Hematopoietic multipotent progenitor cell (in vitro differentiated cells): ENCODE results near the gene SECISBP2. TPM values are rescaled to one million over a fixed set of nuclear protein-coding genes. Genes with fewer than 3 reads are reported as not detected.

Source experiments
- DNase-seq, 3 donors: peaks; one replicate each; pipeline ENCODE4 v3.0.0-alpha.2; 2011 to 2015; ENCODE audit warnings: low read depth in 2 of 3, low spot score in 2 of 3
- small RNA-seq: library from RNA; depleted of rRNA; stranded (forward); fragments of <200 nt; gene quantifications from one replicate; pipeline ENCODE3, GENCODE V24; 2012
- total RNA-seq: library from RNA; depleted of rRNA; stranded (reverse); fragments of >200 nt; gene quantifications from one replicate; pipeline ENCODE4 v1.2.3, GENCODE V29; 2012

The SECISBP2 gene
- total RNA-seq, 1 donor, result 33.9 TPM

- peak in 1 of 3 donors; percentile 75 for DNase-seq
Observed at GRCh38 chr9:89400403-89401116, 82.3 kb downstream of the SECISBP2 start.

DNA sequence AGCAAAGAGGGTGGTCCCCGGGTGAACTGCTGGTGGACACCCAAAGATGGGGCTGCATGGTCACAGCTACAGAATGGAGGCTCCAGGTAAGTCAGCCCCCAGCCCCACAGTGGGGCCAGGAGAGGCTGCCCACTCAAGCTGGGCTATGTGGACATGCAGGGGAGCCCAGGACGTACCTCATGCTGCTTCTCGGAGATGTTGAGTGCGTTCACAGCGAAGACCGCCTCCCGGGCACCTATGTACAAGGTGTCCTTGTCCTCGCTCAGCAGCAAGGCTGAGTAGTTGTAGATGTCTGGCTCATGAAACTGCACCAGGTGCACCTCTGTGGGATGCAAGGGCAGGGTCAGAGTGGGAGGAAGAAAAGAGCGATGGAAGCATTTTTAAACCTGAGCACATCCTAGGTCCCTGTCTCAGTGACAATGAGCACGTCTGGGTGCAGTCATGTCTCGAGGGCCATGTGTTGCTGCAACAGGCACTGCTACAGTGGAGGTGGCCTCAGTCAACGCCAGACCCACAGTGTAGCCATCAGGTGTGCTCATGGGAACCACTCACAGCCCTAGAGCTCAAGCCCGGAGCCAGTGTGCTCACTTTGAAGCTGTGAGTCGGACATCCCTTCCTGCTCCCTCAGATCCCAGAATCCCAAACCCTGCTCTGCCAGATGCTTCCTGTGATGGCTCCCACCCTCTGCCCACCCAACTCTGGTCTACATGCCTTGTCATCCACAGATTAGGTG is 84.6 kb downstream of the SECISBP2 start:
- no peak for DNase-seq

- DNase-seq, result no peak
Observed at GRCh38 chr9:89404074-89404473, 85.8 kb downstream of the SECISBP2 start.

DNA sequence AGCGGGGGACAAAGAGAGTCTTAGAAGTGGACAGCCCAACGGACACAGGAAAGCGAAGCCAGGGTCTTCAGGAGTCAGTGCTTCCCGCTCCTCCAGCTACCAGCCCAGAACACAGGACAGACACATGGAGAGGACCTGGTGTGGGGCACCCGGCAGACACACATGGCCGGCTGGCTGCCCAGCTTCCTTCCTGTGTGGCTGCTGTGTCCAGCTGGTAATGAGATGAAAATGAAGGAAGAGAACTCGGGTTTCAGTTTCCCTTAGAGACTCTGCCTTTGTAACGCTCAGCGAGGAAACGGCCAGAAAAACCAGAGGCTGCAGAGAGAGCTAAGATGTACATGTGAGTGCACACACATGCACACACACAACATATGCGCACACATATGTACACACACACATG is 87.5 kb downstream of the SECISBP2 start:
- peak in 1 of 3 donors; percentile 57 for DNase-seq

DNA sequence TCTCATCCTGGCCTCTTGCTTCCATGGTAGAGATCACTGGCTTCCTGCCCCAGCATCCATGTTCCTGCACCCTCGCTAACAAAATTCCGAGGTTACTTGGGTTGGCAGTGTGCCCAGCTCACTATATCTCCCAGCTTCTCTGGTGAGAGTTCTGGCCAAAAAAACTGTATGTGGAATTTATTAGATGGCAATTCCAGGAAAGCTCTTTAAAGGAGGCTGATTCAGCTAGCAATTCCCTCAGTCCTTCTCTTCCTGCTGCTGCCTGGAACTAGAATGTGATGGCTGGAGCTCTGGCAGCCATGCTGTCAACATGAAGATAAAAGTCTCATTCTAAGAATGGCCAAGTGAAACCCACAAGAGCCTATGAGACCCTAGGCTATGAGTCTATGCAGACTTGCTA is 88.8 kb downstream of the SECISBP2 start:
- DNase-seq, result no peak

GRCh38 chr9:89408628-89409101 is 90.4 kb downstream of the SECISBP2 start:
- peak; percentile 36 to 91 (median 81) for DNase-seq

Small RNA genes within 50 kb of the gene (small RNA-seq; reads per million reads assigned to genes)
- not detected for gene MIR3153

Other genes with a start within 250 kb of the SECISBP2 start
- 0.27 TPM for gene SHC3, start 139.7 kb upstream of the SECISBP2 start, total RNA-seq
- 170 TPM for gene CKS2, start 7.3 kb upstream of the SECISBP2 start, total RNA-seq
- 53.9 TPM for gene SEMA4D, start 179.6 kb downstream of the SECISBP2 start, total RNA-seq